Smooth muscle cell (in vitro differentiated cells): ENCODE measurements around the gene ESRRG. TPM values are rescaled to one million over a fixed set of nuclear protein-coding genes. Genes with fewer than 3 reads are reported as not detected.

Experiments
- DNase-seq: peaks from one replicate; lab custom pipeline; 2025; ENCODE audit not compliant: unreplicated experiment; lab: John Stamatoyannopoulos, UW
- H2AFZ ChIP-seq: fragments of 200-600 bp; sonication (generic); 2 replicates; pipeline ENCODE4 v1.6.0; 2016; ENCODE audit warnings: antibody characterized with exemption, low read depth, mild to moderate bottlenecking
- H3F3A ChIP-seq: fragments of 200-600 bp; sonication (generic); 2 replicates; pipeline ENCODE4 v1.6.0; 2017; ENCODE audit warnings: antibody characterized with exemption, low read depth
- H3K27ac ChIP-seq: fragments of 200-600 bp; sonication (generic); 2 replicates; pipeline ENCODE4 v1.5.1; 2016; ENCODE audit warnings: low read depth, mild to moderate bottlenecking
- H3K27me3 ChIP-seq: fragments of 200-600 bp; sonication (generic); 2 replicates; pipeline ENCODE4 v1.6.1; 2016; ENCODE audit warnings: low read depth, mild to moderate bottlenecking
- H3K36me3 ChIP-seq: fragments of 200-600 bp; sonication (generic); 2 replicates; pipeline ENCODE4 v1.5.1; 2016; ENCODE audit warnings: low read depth
- H3K4me1 ChIP-seq: fragments of 200-600 bp; sonication (generic); 2 replicates; pipeline ENCODE4 v1.5.1; 2016; ENCODE audit warnings: low read depth
- H3K4me2 ChIP-seq: fragments of 200-600 bp; sonication (generic); 2 replicates; pipeline ENCODE4 v1.6.0; 2016; ENCODE audit warnings: mild to moderate bottlenecking
- H3K4me3 ChIP-seq: fragments of 200-600 bp; sonication (generic); 2 replicates; pipeline ENCODE4 v1.5.1; 2016; ENCODE audit warnings: mild to moderate bottlenecking
- H3K79me2 ChIP-seq: fragments of 200-600 bp; sonication (generic); 2 replicates; pipeline ENCODE4 v1.6.0; 2016; ENCODE audit warnings: low read depth, mild to moderate bottlenecking
- H3K9ac ChIP-seq: fragments of 200-600 bp; sonication (generic); 2 replicates; pipeline ENCODE4 v1.6.0; 2016; ENCODE audit warnings: low read depth
- H3K9me3 ChIP-seq: fragments of 200-600 bp; sonication (generic); replicated peaks from 2 replicates; pipeline ENCODE4 v1.5.1; 2016; ENCODE audit warnings: low read depth
- H4K20me1 ChIP-seq: fragments of 200-600 bp; sonication (generic); 2 replicates; pipeline ENCODE4 v1.6.0; 2016; ENCODE audit warnings: low read depth
- CTCF ChIP-seq: fragments of 200-600 bp; sonication (generic); IDR thresholded peaks from 2 replicates; pipeline ENCODE4 v1.5.1; 2017; ENCODE audit warnings: borderline replicate concordance, mild to moderate bottlenecking, antibody characterized with exemption; ENCODE audit not compliant: insufficient read depth, poor library complexity, severe bottlenecking
- WGBS: methylation state at CpG from one replicate; pipeline ENCODE4 v1.1.7; 2016; ENCODE audit warnings: low lambda C conversion rate; 5-methylcytosine and 5-hydroxymethylcytosine counted together
- polyA plus RNA-seq: library from polyadenylated mRNA; unstranded; fragments of >200 nt; fragmentation: Nextera tagmentation; extraction: Ambion mirVana; gene quantifications from 2 replicates; pipeline ENCODE4 v1.2.1, GENCODE V29; 2016
- total RNA-seq: library from RNA; depleted of rRNA; stranded (reverse); fragments of >200 nt; gene quantifications from 2 replicates; pipeline ENCODE4 v1.2.3, GENCODE V29; 2014

ESRRG gene
- total and polyA plus RNA-seq, 2 experiments from 2014 or later, result 0.26 TPM; not detected in 1

GRCh38 chr1:216587715-216588114, 135.5 kb downstream of the ESRRG start:
- DNase-seq, result no peak
- Histone ChIP-seq H3K9me3 (no peaks in the 10 kb centered on the region), H3F3A (no peaks in the 10 kb centered on the region)

GRCh38 chr1:216582151-216582550, 141.1 kb downstream of the ESRRG start:
- 89% methylated on average over 2 of the region's 2 CpGs for WGBS
- H3K4me2 ChIP-seq, result no peak overlapping the region
- TF ChIP-seq CTCF, result no peak
- no peaks in the 10 kb centered on the region for H4K20me1 ChIP-seq
- H3K9ac ChIP-seq, result no peak overlapping the region
- no peaks in the 10 kb centered on the region for H3K9me3 ChIP-seq
- no peak overlapping the region for H3K4me3 ChIP-seq
- no peak overlapping the region for H3K27ac ChIP-seq
- H2AFZ ChIP-seq, result no peak overlapping the region
- H3K4me1 ChIP-seq, result peaks cover 5% of the 10 kb centered on the region
- H3K27me3 ChIP-seq, result no peaks in the 10 kb centered on the region
- DNase-seq, result no peak
- H3F3A ChIP-seq, result no peaks in the 10 kb centered on the region
- no peaks in the 10 kb centered on the region for H3K36me3 ChIP-seq
- H3K79me2 ChIP-seq, result no peaks in the 10 kb centered on the region

More at GRCh38 chr1:216587715-216588114, 135.5 kb downstream of the ESRRG start:
- Histone ChIP-seq H3K9ac (no peak overlapping the region), H3K4me3 (no peak overlapping the region), H3K27me3 (no peaks in the 10 kb centered on the region), H3K36me3 (no peaks in the 10 kb centered on the region), H3K4me2 (no peak overlapping the region), H3K4me1 (no peaks in the 10 kb centered on the region), H3K79me2 (no peaks in the 10 kb centered on the region), H4K20me1 (no peaks in the 10 kb centered on the region), H3K27ac (no peak overlapping the region), H2AFZ (no peak overlapping the region)
- TF ChIP-seq CTCF, result no peak

GRCh38 chr1:216580538-216581057, 142.6 kb downstream of the ESRRG start:
- Histone ChIP-seq H3K79me2 (no peaks in the 10 kb centered on the region), H3F3A (no peaks in the 10 kb centered on the region), H3K9me3 (no peaks in the 10 kb centered on the region), H2AFZ (peak overlapping the region; percentile 6), H3K9ac (no peak overlapping the region), H3K4me1 (peaks cover 5% of the 10 kb centered on the region), H4K20me1 (no peaks in the 10 kb centered on the region), H3K4me2 (no peak overlapping the region), H3K27me3 (no peaks in the 10 kb centered on the region), H3K36me3 (no peaks in the 10 kb centered on the region), H3K4me3 (no peak overlapping the region), H3K27ac (no peak overlapping the region)
- 72% methylated on average over 2 of the region's 2 CpGs for WGBS
- no peak for TF ChIP-seq CTCF
- no peak for DNase-seq

GRCh38 chr1:216576234-216576937, 146.8 kb downstream of the ESRRG start:
- Histone ChIP-seq H2AFZ (no peak overlapping the region), H3K4me1 (no peaks in the 10 kb centered on the region), H3K27ac (no peak overlapping the region), H3K36me3 (no peaks in the 10 kb centered on the region), H3F3A (no peaks in the 10 kb centered on the region), H3K9me3 (no peaks in the 10 kb centered on the region), H3K27me3 (no peaks in the 10 kb centered on the region), H3K79me2 (no peaks in the 10 kb centered on the region), H4K20me1 (no peaks in the 10 kb centered on the region), H3K4me3 (no peak overlapping the region), H3K4me2 (no peak overlapping the region), H3K9ac (no peak overlapping the region)
- DNase-seq, result no peak
- TF ChIP-seq CTCF, result no peak
- WGBS, result 42% methylated on average over 4 of the region's 4 CpGs
